Colon (tissue), 2 donors: Measurements from ENCODE around the gene FYN.
"Not testable (repeated sequence)": the region's sequence is repeated elsewhere in the genome, so short reads cannot be mapped to it uniquely, and the experiment has no call there.

Source experiments
- FAIRE-seq: peaks from 2 replicates; lab custom pipeline; 2012; peaks lifted over from hg19 to GRCh38; lab: Jason Lieb, UNC
- donor health status: control.
- donor health status: control.

The FYN gene

DNA sequence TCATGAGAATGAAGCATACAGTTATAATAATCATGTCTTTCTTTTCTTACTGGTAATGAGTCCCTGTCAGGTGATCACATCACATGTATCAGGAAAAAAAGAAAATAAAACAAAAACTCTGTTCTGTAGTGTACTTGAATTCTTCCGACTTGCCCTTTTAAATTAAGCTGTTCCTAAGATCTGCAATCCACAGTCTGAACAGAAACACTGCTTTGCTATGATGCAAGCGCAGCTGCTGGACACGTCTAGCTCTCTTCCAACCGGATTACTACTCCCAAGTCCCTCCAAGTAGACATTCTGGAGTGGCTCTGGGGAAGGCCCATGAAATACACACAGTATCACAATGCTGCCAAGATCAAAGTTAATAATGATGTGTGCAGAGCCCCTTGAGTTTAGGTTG is 83.7 kb downstream of the FYN start:
- no peak for FAIRE-seq

DNA sequence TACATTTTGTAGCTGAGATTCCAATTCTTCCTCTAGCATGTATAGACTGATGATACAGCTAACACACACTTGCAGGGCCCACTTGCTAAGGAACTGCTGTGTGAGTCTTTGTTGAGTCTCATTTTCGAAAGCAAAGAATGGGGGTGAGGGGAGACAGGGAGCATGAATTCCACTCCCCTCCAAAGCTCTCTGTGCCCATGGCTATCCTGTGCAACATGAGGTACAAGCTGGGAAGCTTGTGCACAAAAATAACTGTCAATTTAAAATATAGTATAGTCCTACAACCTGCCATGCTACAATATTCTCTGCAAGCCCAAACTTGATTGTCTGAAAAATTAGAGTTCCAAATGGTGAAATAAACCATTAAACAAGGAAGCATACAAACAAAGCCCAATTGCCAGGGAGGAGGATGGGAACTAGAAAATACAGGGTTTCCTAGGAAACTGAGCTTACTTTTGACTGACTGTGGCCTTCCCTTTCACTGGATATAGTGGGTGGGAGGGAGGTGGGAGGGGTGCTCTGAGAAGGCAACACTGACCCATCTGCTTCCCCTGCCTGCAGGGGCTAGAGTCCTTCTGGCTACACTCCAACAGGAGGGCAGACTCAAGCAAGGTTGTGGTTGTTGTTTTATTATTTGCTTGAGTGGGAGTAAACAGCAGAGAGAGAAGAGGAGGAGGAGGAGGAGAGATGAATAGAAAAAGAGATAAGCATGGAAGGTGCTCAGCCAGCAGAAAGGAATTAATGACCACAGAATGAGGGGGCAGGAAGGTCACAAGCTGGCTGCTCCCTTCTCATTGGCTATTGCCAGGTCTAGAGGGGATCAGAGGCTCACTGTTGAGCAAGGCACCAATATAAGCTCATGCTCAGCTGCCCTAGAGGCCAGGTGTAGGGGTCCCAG is 84.6 kb downstream of the FYN start:
- FAIRE-seq: no peak

GRCh38 chr6:111786151-111786550 is 87.1 kb downstream of the FYN start:
- not testable (repeated sequence) for FAIRE-seq

DNA sequence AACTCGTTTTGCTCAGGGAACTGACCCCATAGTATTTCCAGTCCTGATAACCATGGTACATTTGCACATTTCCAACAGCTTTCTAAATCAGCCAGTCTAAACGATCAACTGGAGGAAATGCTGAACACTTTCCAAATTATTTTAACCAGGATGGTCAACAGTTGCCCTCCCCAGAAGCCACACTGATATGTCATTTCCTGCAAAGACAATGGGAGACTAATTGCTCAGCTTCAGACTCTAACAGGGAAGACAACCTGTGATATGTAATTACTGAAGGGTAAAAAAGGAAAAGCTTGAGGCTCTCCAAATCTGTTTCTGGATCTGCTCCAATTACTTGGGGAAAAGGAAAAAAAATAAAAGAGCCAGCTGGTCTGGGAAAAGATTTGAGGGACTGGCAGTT is 88.8 kb downstream of the FYN start:
- no peak for FAIRE-seq

DNA sequence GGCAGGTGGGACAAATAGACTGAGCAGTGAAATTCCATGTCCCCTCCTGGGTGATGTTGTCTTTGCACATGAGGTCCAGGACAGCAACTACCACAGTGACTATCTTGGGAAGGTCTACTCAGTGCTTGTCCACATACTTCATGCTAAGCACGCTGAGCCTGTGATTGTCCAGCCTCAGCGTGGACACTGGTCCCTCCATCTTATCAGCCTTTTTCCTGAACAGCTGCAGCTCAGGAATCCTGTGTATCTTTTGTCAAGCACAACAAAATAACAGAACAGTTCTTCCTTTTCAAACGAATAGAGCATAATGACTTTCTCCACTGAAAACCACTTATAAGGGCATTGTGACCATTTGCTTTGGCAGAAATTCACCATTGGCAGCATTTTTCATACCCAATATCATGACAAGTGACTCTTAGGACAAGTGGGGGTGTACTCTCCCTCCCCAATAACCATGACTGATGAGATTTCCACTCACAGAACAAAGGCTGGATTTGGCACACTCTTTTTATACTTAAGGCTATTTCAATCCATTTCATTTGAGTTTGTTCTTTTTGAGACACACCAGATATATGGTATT is 90.3 kb downstream of the FYN start:
- no peak for FAIRE-seq

GRCh38 chr6:111782192-111782809 is 91.0 kb downstream of the FYN start:
- FAIRE-seq: no peak

DNA sequence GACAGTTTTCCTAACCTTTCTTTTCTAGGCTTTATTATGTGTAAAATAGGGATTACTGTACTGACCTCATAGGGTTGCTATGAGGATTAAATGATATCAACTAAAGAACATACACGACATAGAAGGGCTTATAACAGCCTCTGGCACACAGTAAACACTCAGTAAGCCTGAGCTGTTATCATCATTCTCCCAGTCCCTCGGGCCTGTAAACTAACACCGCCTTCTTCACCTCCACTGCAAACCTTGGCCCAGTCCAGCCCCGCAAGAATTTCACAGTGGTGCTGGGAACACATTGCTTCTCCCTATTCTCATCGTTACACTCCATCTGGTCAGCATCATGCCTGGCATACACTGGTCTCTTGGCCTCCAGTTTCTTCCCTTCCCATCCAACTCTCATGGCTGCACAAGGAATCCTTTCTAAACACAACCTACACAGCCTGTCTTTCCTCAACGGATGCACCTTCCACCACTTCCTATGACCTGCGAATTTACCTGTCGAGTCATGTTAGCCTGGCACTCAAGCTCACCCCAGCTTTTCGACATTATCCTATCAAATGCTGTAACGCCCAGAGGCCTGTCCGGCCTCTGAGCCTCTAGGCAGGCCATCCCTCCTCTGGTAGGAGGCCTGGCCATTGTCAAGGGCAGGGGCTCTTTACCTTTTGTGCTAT is 92.1 kb downstream of the FYN start:
- no peak for FAIRE-seq

DNA sequence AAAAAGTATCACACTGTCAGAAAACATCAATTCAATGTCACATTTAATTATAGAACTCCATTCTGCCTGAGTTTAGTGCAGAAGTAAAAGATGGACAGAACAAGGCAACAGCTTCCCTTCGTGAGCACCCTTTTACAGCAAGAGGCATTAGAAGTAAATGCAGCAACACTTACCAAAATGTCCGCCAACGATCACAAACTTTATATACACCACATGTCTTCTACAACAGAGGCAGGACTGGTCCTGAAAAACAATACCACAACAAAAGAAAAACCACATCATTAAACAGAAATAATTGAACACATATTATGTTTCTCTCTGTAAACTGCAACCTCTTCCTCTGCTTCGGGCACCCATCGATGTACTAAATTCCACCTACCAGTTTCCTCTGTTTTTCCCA is 92.9 kb downstream of the FYN start:
- FAIRE-seq: no peak

DNA sequence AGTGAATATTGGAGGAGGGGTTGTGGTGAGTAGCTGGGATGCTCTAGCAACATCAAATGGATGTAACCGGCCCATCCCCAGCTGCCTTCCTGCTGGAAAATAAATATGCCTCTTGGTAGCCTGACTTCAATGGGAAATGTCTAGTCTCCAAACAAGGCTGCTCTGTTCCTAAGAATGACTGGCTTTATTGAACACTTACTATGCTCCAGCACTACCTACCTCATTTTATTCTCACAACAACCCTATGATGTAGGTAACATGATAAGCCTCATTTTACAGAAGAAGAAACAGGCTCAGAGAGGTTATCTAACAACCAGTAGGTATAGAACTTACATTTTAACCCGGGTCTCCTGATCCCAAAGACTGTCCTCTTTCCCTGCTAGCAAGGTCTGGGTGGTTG is 93.6 kb downstream of the FYN start:
- no peak for FAIRE-seq

DNA sequence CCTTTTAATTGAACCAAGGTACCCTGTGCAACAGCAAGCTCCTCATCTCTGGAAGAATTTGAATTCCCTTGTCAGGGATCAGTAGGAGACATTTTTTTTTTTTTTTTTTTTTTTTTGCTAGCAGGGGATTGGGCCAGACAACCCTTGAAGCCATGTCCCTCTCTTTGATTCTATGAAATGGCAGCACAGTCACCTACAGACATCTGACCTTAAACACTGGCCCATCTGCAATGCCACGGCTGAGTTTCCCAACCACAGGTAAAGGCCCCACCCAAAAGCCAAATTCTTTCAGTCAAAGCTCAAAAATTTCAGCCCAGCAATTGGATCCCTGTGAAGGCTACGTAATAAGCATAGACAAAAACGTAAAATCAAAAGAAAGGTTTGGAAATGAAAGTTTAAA is 94.2 kb downstream of the FYN start:
- no peak for FAIRE-seq

GRCh38 chr6:111777357-111777756 is 95.9 kb downstream of the FYN start:
- no peak for FAIRE-seq

DNA sequence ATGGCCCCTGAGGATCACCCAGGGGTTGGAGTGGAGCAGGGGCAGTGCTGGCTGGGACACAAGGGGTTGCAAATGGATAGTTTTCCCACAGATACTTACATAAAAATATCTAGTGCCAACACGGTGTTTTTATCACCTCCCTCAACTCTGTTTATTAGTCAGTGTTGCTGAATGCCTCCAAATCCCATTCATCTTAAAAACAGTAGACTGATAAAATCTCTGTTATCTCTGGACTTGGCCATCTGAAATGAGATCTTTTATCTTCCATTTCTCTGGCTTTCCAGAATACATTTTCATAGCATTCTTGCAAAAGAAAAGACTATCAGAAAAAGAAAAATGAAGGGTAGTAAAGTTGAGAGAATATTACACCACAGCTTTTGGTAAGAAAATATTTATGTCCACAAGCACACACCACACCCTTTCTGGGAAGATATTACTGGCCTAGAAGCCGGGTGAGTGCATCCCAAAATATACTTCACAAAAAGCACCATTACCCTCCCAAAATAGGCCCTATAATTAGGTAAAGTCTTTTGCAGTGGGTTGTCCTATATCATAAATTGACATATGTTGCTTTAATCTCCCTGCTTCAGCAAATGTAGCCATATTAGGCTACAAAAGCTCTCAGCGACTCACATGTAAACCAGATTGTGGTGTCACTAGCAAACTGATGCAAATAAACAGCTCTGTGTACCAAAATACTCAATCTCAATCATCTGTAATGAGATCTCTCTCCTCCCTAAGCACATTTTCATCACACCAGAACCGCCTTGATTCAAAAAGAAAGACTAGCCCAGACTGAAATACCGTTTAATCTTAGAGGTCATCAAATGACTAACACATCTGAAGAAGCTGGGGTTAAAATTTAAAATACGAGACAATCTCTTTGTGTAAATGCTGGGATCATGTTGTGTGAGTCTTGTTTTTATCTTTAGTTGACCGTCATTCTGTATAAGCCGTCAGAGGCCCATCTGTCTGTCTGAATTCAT is 96.7 kb downstream of the FYN start:
- no peak for FAIRE-seq

- no peak for FAIRE-seq
These were observed 97.9 kb downstream of the FYN start for GRCh38 chr6:111775145-111775922.

DNA sequence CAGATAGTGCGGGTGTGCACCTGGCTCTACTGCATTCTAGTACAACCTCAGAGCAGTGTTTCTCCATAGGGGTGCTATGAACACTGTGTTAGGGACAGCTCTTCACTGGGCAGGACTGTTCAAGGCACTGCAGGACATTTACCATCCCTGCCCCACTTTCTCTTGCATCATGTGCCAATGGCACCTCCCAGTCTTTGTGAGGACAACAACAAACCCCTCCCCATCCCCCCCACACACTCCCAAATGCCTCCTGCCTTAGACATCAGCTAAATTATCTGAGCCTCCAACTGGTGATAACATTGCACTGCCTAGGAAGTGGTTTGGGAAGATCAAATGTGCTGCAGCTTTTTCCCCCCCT is 98.9 kb downstream of the FYN start:
- no peak for FAIRE-seq

DNA sequence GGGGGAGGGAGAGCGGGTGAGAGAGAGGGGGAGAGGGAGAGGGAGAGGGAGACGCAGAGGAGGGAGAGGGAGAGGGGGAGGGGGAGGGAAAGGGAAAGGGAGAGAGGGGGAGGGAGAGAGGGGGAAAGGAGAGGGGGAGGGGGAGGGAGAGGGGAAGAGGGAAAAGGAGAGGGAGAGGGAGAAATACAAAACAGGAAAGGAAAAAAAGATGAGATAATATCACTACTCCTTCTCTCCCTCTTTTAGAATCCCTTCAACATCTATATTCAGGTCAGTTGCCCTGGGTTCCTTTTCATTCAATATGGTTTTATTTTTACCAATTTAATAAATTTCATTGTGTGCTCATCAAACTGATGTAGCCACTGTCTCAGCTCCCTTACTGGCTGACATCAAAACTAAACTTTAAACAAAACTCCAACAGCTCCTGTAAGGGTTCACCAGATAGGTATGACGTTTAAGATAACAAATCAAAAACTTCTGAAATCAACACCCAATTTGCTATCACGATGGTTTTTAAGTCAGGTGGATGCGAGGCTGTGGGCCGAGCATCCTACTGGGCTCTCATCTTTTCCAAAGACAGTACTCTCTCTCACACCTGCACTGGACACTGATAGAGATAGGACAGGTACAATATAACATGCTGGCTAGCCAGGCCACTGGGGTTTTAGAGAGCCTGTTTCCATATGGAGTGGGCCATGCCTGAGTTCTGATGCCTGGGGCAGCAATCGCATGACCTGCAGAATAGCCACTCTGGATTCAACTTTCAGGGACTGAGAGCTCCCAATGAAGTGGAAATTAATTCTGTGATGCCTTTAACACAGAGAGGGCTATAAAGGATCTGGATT is 99.5 kb downstream of the FYN start:
- FAIRE-seq: no peak

DNA sequence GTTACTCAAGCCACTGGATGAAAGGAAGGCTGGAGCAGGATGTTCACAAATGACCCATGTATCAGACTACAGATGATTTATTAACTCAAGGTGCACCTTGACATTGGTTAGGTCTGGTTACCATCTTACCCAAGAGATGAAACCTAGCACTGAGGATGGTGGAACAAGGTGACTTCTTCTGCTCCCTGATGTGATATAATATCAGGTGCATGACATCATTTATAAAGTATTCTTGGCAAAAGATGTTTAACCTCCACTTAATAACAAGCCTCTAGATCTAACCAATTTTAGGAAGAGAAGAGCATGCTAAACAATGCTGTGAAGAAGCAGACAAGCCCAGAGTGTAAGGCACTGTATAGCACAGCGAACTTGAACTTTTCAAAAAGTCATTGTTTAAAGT is 100.9 kb downstream of the FYN start:
- no peak for FAIRE-seq

- no peak for FAIRE-seq
These were observed 101.6 kb downstream of the FYN start for GRCh38 chr6:111771629-111772028.

- no peak for FAIRE-seq
These were observed 102.2 kb downstream of the FYN start for GRCh38 chr6:111771094-111771432.

DNA sequence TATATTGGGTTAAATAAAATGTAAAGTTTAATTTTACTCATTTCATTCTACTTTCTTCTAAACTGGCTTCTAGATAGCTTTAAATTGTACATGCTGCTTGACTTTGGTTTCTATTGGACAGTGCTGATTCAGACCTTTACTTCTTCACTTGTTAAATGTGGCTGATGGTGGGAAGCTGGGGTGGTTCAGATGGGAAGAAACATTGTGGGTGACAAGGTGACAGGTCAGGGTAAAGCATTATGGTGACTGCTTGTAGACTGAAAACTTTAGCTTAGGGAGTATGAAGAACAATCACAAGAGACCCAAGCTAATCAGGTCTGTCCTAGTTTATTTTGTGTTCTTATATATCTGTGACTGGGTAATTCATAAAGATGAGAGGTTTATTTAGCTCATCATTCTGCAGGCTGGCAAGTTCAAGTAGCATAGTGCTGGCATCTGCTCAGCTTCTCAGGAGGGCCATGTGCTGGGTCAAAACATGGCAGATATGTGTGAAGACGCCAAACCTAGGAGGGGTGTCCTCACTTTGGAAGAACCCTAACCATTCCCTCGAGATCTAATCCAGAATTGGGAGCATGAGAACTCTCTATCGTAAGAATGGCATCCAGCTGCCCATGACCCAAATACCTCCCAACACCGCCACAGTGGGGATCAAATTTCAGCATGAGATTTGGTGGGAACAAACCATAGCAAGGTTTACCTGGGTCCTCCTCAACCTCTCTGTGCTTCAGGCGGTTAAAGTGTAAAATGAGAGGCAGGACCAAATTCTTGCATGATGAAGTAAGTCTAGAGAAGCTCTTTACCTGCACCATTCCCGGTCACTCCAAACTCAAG is 102.8 kb downstream of the FYN start:
- FAIRE-seq: no peak
